ENCODE results near the gene PPP1R2.

PPP1R2 gene

GRCh38 chr3:195566797-195567196, 23.7 kb upstream of the PPP1R2 start:
- DNase-seq (ENCODE audit: low read depth in 2 of 2), result no peak

GRCh38 chr3:195565716-195566115, 22.6 kb upstream of the PPP1R2 start:
- no peak for DNase-seq (ENCODE audit: low read depth in 2 of 2)

GRCh38 chr3:195563317-195563716, 20.2 kb upstream of the PPP1R2 start:
- no peak for DNase-seq (ENCODE audit: low read depth in 2 of 2)

- no peak for DNase-seq (ENCODE audit: low read depth in 2 of 2)
These were observed 16.7 kb upstream of the PPP1R2 start for GRCh38 chr3:195559723-195560409.

GRCh38 chr3:195558602-195559001, 15.5 kb upstream of the PPP1R2 start:
- no peak for DNase-seq (ENCODE audit: low read depth in 2 of 2)

- no peak for DNase-seq (ENCODE audit: low read depth in 2 of 2)
These were observed 14.2 kb upstream of the PPP1R2 start for GRCh38 chr3:195557322-195557721.

GRCh38 chr3:195556390-195556789, 13.3 kb upstream of the PPP1R2 start:
- DNase-seq (ENCODE audit: low read depth in 2 of 2), result no peak

GRCh38 chr3:195555110-195555509, 12.0 kb upstream of the PPP1R2 start:
- DNase-seq (ENCODE audit: low read depth in 2 of 2), result no peak

GRCh38 chr3:195554458-195554857, 11.3 kb upstream of the PPP1R2 start:
- DNase-seq (ENCODE audit: low read depth in 2 of 2), result no peak

GRCh38 chr3:195553268-195553667, 10.1 kb upstream of the PPP1R2 start:
- DNase-seq (ENCODE audit: low read depth in 2 of 2), result no peak

GRCh38 chr3:195551381-195551978, 8.4 kb upstream of the PPP1R2 start:
- DNase-seq (ENCODE audit: low read depth in 2 of 2), result no peak

- no peak for DNase-seq (ENCODE audit: low read depth in 2 of 2)
These were observed 7.6 kb upstream of the PPP1R2 start for GRCh38 chr3:195550723-195551122.

- peak; percentile 31 to 52 for DNase-seq (ENCODE audit: low read depth in 2 of 2)
These were observed 6.9 kb upstream of the PPP1R2 start for GRCh38 chr3:195549931-195550519.

GRCh38 chr3:195548987-195549386, 5.9 kb upstream of the PPP1R2 start:
- no peak for DNase-seq (ENCODE audit: low read depth in 2 of 2)

GRCh38 chr3:195548501-195548900, 5.4 kb upstream of the PPP1R2 start:
- no peak for DNase-seq (ENCODE audit: low read depth in 2 of 2)

GRCh38 chr3:195548006-195548405, 4.9 kb upstream of the PPP1R2 start:
- no peak for DNase-seq (ENCODE audit: low read depth in 2 of 2)

GRCh38 chr3:195546130-195546560, 3.0 kb upstream of the PPP1R2 start:
- DNase-seq (ENCODE audit: low read depth in 2 of 2), result no peak

- DNase-seq (ENCODE audit: low read depth in 2 of 2), result no peak
These were observed 1.5 kb upstream of the PPP1R2 start for GRCh38 chr3:195544634-195545033.

GRCh38 chr3:195544230-195544536, 1.1 kb upstream of the PPP1R2 start:
- no peak for DNase-seq (ENCODE audit: low read depth in 2 of 2)

- no peak for DNase-seq (ENCODE audit: low read depth in 2 of 2)
These were observed 540 bp upstream of the PPP1R2 start for GRCh38 chr3:195543500-195544229.

- no peak for DNase-seq (ENCODE audit: low read depth in 2 of 2)
These were observed 818 bp downstream of the PPP1R2 start for GRCh38 chr3:195542316-195542697.

- no peak for DNase-seq (ENCODE audit: low read depth in 2 of 2)
These were observed 2.6 kb downstream of the PPP1R2 start for GRCh38 chr3:195540511-195540910.

GRCh38 chr3:195540027-195540426, 3.1 kb downstream of the PPP1R2 start:
- DNase-seq (ENCODE audit: low read depth in 2 of 2), result no peak

Data from stimulated activated CD4-positive, alpha-beta T cell treated with anti-CD3 and anti-CD28 coated beads, Interleukin-1b, Interleukin-23, amount 100 ng/mL, for 4 hours (primary cell).